Diencephalon (tissue), 1 donor: ENCODE results near the gene POLK. TPM values are rescaled to one million over a fixed set of nuclear protein-coding genes. Genes with fewer than 3 reads are reported as not detected.

ENCODE experiments used
- small RNA-seq: library from RNA; depleted of rRNA; stranded (forward); fragments of <200 nt; gene quantifications from one replicate; pipeline ENCODE3, GENCODE V24; 2014
- total RNA-seq: library from RNA; depleted of rRNA; stranded (reverse); fragments of >200 nt; gene quantifications from one replicate; pipeline ENCODE4 v1.2.3, GENCODE V29; 2014

POLK gene
- 48.7 TPM for total RNA-seq

GRCh38 chr5:75511435-75512382 lies at the start of gene POLK, which contains the start of gene CERT1:
Gene POLK (plus strand): TSS chr5:75511891.
Gene CERT1 (minus strand): TSS chr5:75511629. CDS start chr5:75511207, 422 bp downstream.

GRCh38 chr5:75611311-75612225 lies 99.9 kb downstream of the POLK start, which contains the start of gene ANKDD1B:
Gene ANKDD1B (plus strand): TSS chr5:75611453. CDS start chr5:75611635, 182 bp downstream.

Small RNA genes lying within 50 kb of the gene (small RNA-seq; reads per million reads assigned to genes)
- gene RNU7-175P: not detected

Other genes with a start within 250 kb of the POLK start
- 298 TPM for gene HMGCR, start 174.7 kb upstream of the POLK start, total RNA-seq
- gene CERT1, start 262 bp upstream of the POLK start, total RNA-seq: 76.6 TPM
- 1.6 TPM for gene ANKDD1B, start 99.6 kb downstream of the POLK start, total RNA-seq
- 22.6 TPM for gene POC5, start 205.5 kb downstream of the POLK start, total RNA-seq